Glutamatergic neuron (in vitro differentiated cells): Measurements from ENCODE around the gene KHDC3L. TPM values are rescaled to one million over a fixed set of nuclear protein-coding genes. Genes with fewer than 3 reads are reported as not detected.

Experiments used
- DNase-seq: peaks from one replicate; pipeline ENCODE4 v3.0.0; 2022
- H3K27ac Mint-ChIP-seq: one replicate; pipeline ENCODE4 v1.8.0; 2020; ENCODE audit warnings: mild to moderate bottlenecking, mixed read lengths, inconsistent platforms; ENCODE audit not compliant: unreplicated experiment
- H3K27me3 Mint-ChIP-seq: one replicate; pipeline ENCODE4 v1.8.0; 2020; ENCODE audit warnings: mild to moderate bottlenecking, moderate library complexity, mixed read lengths, inconsistent platforms; ENCODE audit not compliant: unreplicated experiment
- H3K36me3 Mint-ChIP-seq: one replicate; pipeline ENCODE4 v1.8.0; 2020; ENCODE audit warnings: mild to moderate bottlenecking, mixed read lengths, inconsistent platforms; ENCODE audit not compliant: unreplicated experiment
- H3K4me1 Mint-ChIP-seq: one replicate; pipeline ENCODE4 v1.8.0; 2020; ENCODE audit warnings: mild to moderate bottlenecking, low read depth, mixed read lengths, inconsistent platforms; ENCODE audit not compliant: unreplicated experiment
- H3K4me3 Mint-ChIP-seq: one replicate; pipeline ENCODE4 v1.8.0; 2020; ENCODE audit warnings: mild to moderate bottlenecking, mixed read lengths, inconsistent platforms; ENCODE audit not compliant: unreplicated experiment
- H3K9me3 Mint-ChIP-seq: one replicate; pipeline ENCODE4 v1.8.0; 2020; ENCODE audit warnings: mild to moderate bottlenecking, moderate library complexity, mixed read lengths, inconsistent platforms; ENCODE audit not compliant: unreplicated experiment
- CTCF ChIP-seq: fragments of 200-600 bp; sonication (generic); IDR thresholded peaks from one replicate; pipeline ENCODE4 v1.5.0; 2021; ENCODE audit not compliant: partially characterized antibody, unreplicated experiment
- total RNA-seq: library from RNA; stranded (reverse); fragmentation: NEBNext Ultra II Directional; extraction: Animal tissue kit (Norgen Biotek cat#: 25700); gene quantifications from one replicate; pipeline ENCODE4 v1.2.1, GENCODE V29; 2021; ENCODE audit not compliant: unreplicated experiment

Gene KHDC3L
- total RNA-seq, 1 donor from 2014 or later, result not detected

DNA sequence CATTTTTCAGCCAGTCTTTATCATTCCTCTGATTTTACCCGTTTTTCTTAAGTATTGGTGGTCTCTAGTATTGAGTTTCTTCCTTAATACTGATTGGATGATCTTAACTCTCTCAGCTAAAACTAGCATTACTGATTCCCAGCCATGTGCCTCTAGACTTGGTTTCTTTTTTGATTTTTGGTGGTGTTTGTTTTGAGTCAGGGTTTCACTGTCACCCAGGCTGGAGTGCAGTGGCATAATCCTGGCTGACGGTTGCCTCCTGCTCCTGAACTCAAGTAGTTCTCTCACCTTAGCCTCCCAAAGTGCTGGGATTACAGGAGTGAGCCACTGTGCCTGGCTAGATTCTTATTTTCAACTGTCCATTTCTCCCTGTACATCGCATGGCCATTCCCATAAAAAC, 33.3 kb upstream of the KHDC3L start:
- TF ChIP-seq CTCF, result no peak
- H3K36me3 Mint-ChIP-seq, result no peaks in the 10 kb centered on the region
- no peak overlapping the region for H3K4me3 Mint-ChIP-seq
- H3K9me3 Mint-ChIP-seq, result no peaks in the 10 kb centered on the region
- no peak for DNase-seq
- no peak overlapping the region for H3K27ac Mint-ChIP-seq
- no peaks in the 10 kb centered on the region for H3K4me1 Mint-ChIP-seq
- H3K27me3 Mint-ChIP-seq, result no peaks in the 10 kb centered on the region

DNA sequence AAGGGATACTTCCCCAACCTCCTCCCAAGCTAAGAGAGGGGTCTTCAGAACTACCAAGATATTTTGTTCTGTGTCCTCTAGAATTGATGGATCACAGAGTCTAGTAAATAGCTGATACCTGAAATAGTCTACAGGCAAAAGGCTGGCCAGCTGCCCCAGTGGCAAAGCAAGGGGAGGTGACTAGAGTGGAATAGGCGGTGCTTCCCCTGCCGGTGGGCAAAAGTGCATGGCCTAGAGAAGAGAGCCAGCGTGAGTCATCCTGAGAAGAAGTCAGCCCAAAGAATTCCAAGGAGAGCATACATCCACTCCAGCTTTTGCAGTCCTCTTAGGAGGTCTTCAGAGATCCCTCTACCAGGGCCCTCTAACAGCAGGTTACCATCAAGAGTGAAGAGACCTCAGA, 23.1 kb upstream of the KHDC3L start:
- Mint-ChIP-seq H3K9me3 (no peaks in the 10 kb centered on the region), H3K36me3 (no peaks in the 10 kb centered on the region), H3K27ac (no peak overlapping the region), H3K4me3 (no peak overlapping the region), H3K27me3 (no peaks in the 10 kb centered on the region), H3K4me1 (no peaks in the 10 kb centered on the region)
- TF ChIP-seq CTCF, result no peak
- no peak for DNase-seq

DNA sequence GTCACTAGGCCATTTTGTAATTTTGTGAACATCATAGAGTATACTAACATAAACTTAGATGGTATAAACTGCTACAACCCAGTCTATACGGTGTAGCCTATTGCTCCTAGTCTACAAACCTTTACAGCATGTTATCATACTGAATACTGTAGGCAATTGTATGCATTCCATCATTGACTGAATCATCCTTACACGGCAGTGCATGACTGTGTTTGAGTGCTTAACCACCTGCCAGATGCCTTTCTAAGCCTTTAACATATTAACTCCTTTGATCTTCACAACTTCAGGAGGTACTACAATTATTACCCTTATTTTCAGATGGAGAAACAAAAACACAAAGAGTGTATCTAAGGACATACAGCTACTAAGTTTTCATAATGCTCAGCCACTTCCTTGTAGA, 22.4 kb upstream of the KHDC3L start:
- Mint-ChIP-seq H3K27me3 (no peaks in the 10 kb centered on the region), H3K4me3 (no peak overlapping the region), H3K36me3 (no peaks in the 10 kb centered on the region), H3K27ac (no peak overlapping the region), H3K9me3 (no peaks in the 10 kb centered on the region), H3K4me1 (no peaks in the 10 kb centered on the region)
- TF ChIP-seq CTCF, result no peak
- DNase-seq, result no peak

DNA sequence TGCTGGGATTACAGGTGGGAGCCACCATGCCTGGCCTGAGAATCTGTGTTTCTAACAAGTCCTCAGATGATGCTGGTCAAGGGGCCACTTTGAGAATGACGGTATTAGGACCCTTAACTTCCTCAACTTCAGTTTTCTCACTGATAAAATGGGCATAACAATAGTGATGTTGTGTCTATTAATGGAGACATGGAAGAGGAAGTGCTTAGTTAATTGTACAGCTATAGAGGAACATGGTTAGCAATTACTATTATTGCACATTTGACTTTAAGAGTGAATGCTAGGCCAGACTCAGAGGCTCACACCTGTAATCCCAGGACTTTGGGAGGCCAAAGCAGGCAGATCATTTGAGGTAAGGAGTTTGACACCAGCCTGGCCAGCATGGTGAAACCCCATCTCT, 21.1 kb upstream of the KHDC3L start:
- DNase-seq, result no peak
- TF ChIP-seq CTCF, result no peak
- H3K4me1 Mint-ChIP-seq, result no peaks in the 10 kb centered on the region
- H3K27me3 Mint-ChIP-seq, result no peaks in the 10 kb centered on the region
- no peaks in the 10 kb centered on the region for H3K36me3 Mint-ChIP-seq
- no peaks in the 10 kb centered on the region for H3K9me3 Mint-ChIP-seq
- H3K27ac Mint-ChIP-seq, result no peak overlapping the region
- no peak overlapping the region for H3K4me3 Mint-ChIP-seq

DNA sequence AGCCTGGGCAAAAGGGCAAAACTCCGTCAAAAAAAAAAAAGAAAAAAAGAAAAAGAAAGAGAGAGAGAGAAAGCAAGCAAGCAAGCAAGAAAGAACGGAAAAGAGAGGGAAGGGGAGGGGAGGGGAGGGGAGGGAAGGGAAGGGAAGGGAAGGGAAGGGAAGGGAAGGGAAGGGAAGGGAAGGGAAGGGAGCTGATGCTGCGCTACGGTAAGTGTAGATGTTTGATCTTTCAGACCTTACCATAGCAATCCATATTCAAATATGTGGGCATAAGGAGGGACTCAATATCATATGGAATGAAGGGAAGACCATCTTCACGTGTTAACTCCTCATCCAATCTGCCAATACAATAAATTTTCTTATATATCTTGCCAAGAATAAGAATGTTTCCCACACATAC, 20.3 kb upstream of the KHDC3L start:
- H3K27ac Mint-ChIP-seq, result no peak overlapping the region
- no peak for DNase-seq
- TF ChIP-seq CTCF, result no peak
- H3K36me3 Mint-ChIP-seq, result no peaks in the 10 kb centered on the region
- H3K9me3 Mint-ChIP-seq, result no peaks in the 10 kb centered on the region
- H3K4me3 Mint-ChIP-seq, result no peak overlapping the region
- H3K27me3 Mint-ChIP-seq, result no peaks in the 10 kb centered on the region
- no peaks in the 10 kb centered on the region for H3K4me1 Mint-ChIP-seq
